Ishikawa (cell line): ENCODE measurements around the gene TOGARAM1.

Source experiments
- EGR1 ChIP-seq: IDR thresholded peaks from 2 replicates; pipeline ENCODE4 v1.6.1; 2012
- EP300 ChIP-seq: IDR thresholded peaks from 2 replicates; pipeline ENCODE4 v1.6.1; 2012; ENCODE audit warnings: borderline replicate concordance
- FOXM1 ChIP-seq: IDR thresholded peaks from 2 replicates; pipeline ENCODE4 v1.6.1; 2012; ENCODE audit warnings: low read depth, borderline replicate concordance
- MAX ChIP-seq: IDR thresholded peaks from 2 replicates; pipeline ENCODE4 v1.6.1; 2012
- NFIC ChIP-seq: IDR thresholded peaks from 2 replicates; pipeline ENCODE4 v1.6.1; 2012
- TAF1 ChIP-seq: IDR thresholded peaks from 2 replicates; pipeline ENCODE4 v1.6.1; 2012; ENCODE audit warnings: low read depth, mild to moderate bottlenecking
- TEAD4 ChIP-seq: IDR thresholded peaks from 2 replicates; pipeline ENCODE4 v1.6.1; 2012
- USF1 ChIP-seq: IDR thresholded peaks from 2 replicates; pipeline ENCODE4 v1.6.1; 2012
- YY1 ChIP-seq: IDR thresholded peaks from 2 replicates; pipeline ENCODE4 v1.6.1; 2012; ENCODE audit warnings: low read depth
- TF ChIP-seq, protein P1 (sequence below): IDR thresholded peaks from 2 replicates; pipeline ENCODE4 v1.6.1; 2012; ENCODE audit warnings: low read depth, mild to moderate bottlenecking

- TF ChIP-seq, protein P1, sequence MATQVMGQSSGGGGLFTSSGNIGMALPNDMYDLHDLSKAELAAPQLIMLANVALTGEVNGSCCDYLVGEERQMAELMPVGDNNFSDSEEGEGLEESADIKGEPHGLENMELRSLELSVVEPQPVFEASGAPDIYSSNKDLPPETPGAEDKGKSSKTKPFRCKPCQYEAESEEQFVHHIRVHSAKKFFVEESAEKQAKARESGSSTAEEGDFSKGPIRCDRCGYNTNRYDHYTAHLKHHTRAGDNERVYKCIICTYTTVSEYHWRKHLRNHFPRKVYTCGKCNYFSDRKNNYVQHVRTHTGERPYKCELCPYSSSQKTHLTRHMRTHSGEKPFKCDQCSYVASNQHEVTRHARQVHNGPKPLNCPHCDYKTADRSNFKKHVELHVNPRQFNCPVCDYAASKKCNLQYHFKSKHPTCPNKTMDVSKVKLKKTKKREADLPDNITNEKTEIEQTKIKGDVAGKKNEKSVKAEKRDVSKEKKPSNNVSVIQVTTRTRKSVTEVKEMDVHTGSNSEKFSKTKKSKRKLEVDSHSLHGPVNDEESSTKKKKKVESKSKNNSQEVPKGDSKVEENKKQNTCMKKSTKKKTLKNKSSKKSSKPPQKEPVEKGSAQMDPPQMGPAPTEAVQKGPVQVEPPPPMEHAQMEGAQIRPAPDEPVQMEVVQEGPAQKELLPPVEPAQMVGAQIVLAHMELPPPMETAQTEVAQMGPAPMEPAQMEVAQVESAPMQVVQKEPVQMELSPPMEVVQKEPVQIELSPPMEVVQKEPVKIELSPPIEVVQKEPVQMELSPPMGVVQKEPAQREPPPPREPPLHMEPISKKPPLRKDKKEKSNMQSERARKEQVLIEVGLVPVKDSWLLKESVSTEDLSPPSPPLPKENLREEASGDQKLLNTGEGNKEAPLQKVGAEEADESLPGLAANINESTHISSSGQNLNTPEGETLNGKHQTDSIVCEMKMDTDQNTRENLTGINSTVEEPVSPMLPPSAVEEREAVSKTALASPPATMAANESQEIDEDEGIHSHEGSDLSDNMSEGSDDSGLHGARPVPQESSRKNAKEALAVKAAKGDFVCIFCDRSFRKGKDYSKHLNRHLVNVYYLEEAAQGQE = no peak
- TF ChIP-seq TEAD4 (no peak), NFIC (no peak), FOXM1 (no peak), TAF1 (no peak), EP300 (no peak), MAX (no peak), EGR1 (no peak), YY1 (no peak), USF1 (no peak)
Observed at GRCh38 chr14:45048385-45048784, 86.4 kb downstream of the TOGARAM1 start.
